Ovary (tissue), 9 donors: ENCODE results near the gene ARHGEF7. TPM values are rescaled to one million over a fixed set of nuclear protein-coding genes. Genes with fewer than 3 reads are reported as not detected.

ENCODE experiments used
- DNase-seq, 5 donors: peaks; one replicate each; pipeline ENCODE4 v3.0.0-alpha.2; 2019 to 2020
- H3K27ac ChIP-seq, 2 donors: fragments of 200-600 bp; one replicate each; pipeline versions ENCODE4 v1.5.1 to v1.8.0; 2019 to 2022
- H3K27me3 ChIP-seq: fragments of 200-600 bp; one replicate; pipeline ENCODE4 v1.8.0; 2022
- H3K36me3 ChIP-seq: fragments of 200-600 bp; sonication (generic); one replicate; pipeline ENCODE4 v1.5.1; 2019
- H3K4me1 ChIP-seq: one replicate; pipeline ENCODE4 v1.8.1; 2013; ENCODE audit warnings: mild to moderate bottlenecking, moderate library complexity; ENCODE audit not compliant: insufficient read depth
- H3K4me3 ChIP-seq: fragments of 200-600 bp; sonication (generic); one replicate; pipeline ENCODE4 v1.5.1; 2017
- H3K9me3 ChIP-seq, 2 donors: fragments of 200-600 bp in 1 of 2; sonication (generic) in 1 of 2; one replicate each; pipeline versions ENCODE4 v1.5.1 to v1.8.1; 2013 to 2019; ENCODE audit warnings: mild to moderate bottlenecking in 1 of 2, moderate library complexity in 1 of 2
- CTCF ChIP-seq, 3 donors: fragments of 450-650 bp in 2 of 3; fragments of 200-600 bp in 1 of 3; IDR thresholded peaks; one replicate each; pipeline versions ENCODE4 v1.5.1 to v1.8.0; 2016 to 2022; ENCODE audit warnings: antibody characterized with exemption in 3 of 3, mild to moderate bottlenecking in 1 of 3
- EP300 ChIP-seq: sonication (generic); formaldehyde crosslinking; IDR thresholded peaks from one replicate; pipeline ENCODE4 v1.6.1; 2017; ENCODE audit warnings: antibody characterized with exemption
- POLR2A ChIP-seq: fragments of 450-650 bp; IDR thresholded peaks from one replicate; pipeline ENCODE4 v1.6.1; 2017; ENCODE audit warnings: antibody characterized with exemption, mild to moderate bottlenecking, moderate library complexity
- WGBS, 3 donors: extraction: QIAGEN DNeasy Blood & Tissue Kit in 1 of 3; methylation state at CpG; one replicate each; pipeline versions ENCODE4 v1.1.5 to v1.1.7; 2013 to 2017; 5-methylcytosine and 5-hydroxymethylcytosine counted together
- intact Hi-C, 4 donors: fragments of 100-400 bp; cut with DNase I; formaldehyde crosslinking; loops; one replicate each; pipeline versions ENCODE4 v1.11.0 to v1.15.1; 2022 to 2023
- polyA plus RNA-seq, 2 donors: library from polyadenylated mRNA; stranded (reverse); fragments of 200-250 nt in 1 of 2; fragments of 350-450 nt in 1 of 2; fragmentation: Illumina TruSeq in 1 of 2; extraction: RNeasy Lipid Tissue Mini Kit (QIAGEN cat#74804) in 1 of 2; gene quantifications; one replicate each; pipeline ENCODE4 v1.2.3, GENCODE V29; 2013 to 2014
- total RNA-seq, 7 donors: library from RNA; depleted of rRNA in 2 of 7; stranded (reverse); fragments of >200 nt in 2 of 7; fragmentation: NEBNext Ultra II Directional in 3 of 7; extraction: Animal tissue kit (Norgen Biotek cat#: 25700) in 3 of 7; gene quantifications; one replicate each; pipeline versions ENCODE4 v1.1.0 to v1.2.4, GENCODE V29; 2016 to 2023
- donor health status: DM: no; HTN: no; CAD: no; lungs with moderate emphysema.
- donor health status: DM: no; HTN: no; CAD: no.
- donor health status: Bipolar disorder and iron deficiency.
- donor health status: DM: yes; HTN: yes; CAD: no.
- donor health status: DM: no; HTN: no; CAD: no.
- donor health status: DM: yes; HTN: yes; CAD: no.

ARHGEF7 gene
- total and polyA plus RNA-seq, 9 donors: 27.6 to 58.5 (median 52.2) TPM

DNA sequence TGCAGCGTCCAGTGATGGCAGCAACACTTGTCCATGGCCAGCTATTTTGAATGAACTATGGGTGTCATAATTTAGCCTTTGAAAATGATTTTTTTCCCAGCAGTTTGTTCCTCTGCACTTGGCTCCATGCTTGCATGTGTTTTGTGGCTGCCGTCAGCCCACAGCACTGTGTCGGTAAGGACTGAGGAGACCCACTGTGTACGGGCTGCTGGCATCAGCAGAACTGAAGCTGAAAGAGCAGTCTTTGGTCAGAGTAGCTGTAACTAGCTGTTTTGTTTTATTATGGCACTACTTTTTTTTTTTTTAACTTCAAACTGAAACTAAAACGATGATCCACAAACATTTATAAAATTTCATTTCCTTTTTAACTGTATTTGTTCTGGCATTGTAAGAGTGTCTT lies 155.0 kb downstream of the ARHGEF7 start:
- Histone ChIP-seq H3K36me3 (no peaks in the 10 kb centered on the region), H3K27me3 (no peaks in the 10 kb centered on the region), H3K27ac (no peak overlapping the region), H3K9me3 (no peaks in the 10 kb centered on the region), H3K4me1 (peaks cover 2% of the 10 kb centered on the region), H3K4me3 (no peak overlapping the region)
- intact Hi-C loops: no loop called here
- DNase-seq: no peak
- WGBS, 3 donors: 13 to 23% (median 14%) methylated on average over 5 of the region's 5 CpGs
- no peak for TF ChIP-seq EP300
- no peak for TF ChIP-seq CTCF (IDR thresholded peaks at IDR 0.05)
- no peak for TF ChIP-seq POLR2A

- DNase-seq: no peak
- H3K27ac ChIP-seq: no peak overlapping the region
- TF ChIP-seq CTCF (IDR thresholded peaks at IDR 0.05): no peak
- no peak for TF ChIP-seq POLR2A
- TF ChIP-seq EP300: no peak
- intact Hi-C loops: no loop called here
- no peaks in the 10 kb centered on the region for H3K27me3 ChIP-seq
- no peaks in the 10 kb centered on the region for H3K9me3 ChIP-seq
- no peak overlapping the region for H3K4me3 ChIP-seq
- H3K36me3 ChIP-seq: no peaks in the 10 kb centered on the region
- 86 to 88% (median 86%) methylated on average over 20 of the region's 20 CpGs for WGBS, 3 donors
- peaks cover 2% of the 10 kb centered on the region for H3K4me1 ChIP-seq
Observed at GRCh38 chr13:111270765-111271698, 155.9 kb downstream of the ARHGEF7 start.

- no peak overlapping the region for H3K4me3 ChIP-seq
- peaks cover 2% of the 10 kb centered on the region for H3K4me1 ChIP-seq
- H3K9me3 ChIP-seq: no peaks in the 10 kb centered on the region
- TF ChIP-seq POLR2A: no peak
- TF ChIP-seq CTCF (IDR thresholded peaks at IDR 0.05): no peak
- no peak for TF ChIP-seq EP300
- H3K27ac ChIP-seq: no peak overlapping the region
- intact Hi-C loops: no loop called here
- no peaks in the 10 kb centered on the region for H3K36me3 ChIP-seq
- no peak for DNase-seq
- WGBS, 3 donors: 33 to 44% (median 38%) methylated on average over 7 of the region's 7 CpGs
- no peaks in the 10 kb centered on the region for H3K27me3 ChIP-seq
Observed at GRCh38 chr13:111272117-111272516, 157.0 kb downstream of the ARHGEF7 start.

- no peaks in the 10 kb centered on the region for H3K9me3 ChIP-seq
- no peak overlapping the region for H3K27ac ChIP-seq
- intact Hi-C loops: no loop called here
- no peak overlapping the region for H3K4me3 ChIP-seq
- peaks cover 2% of the 10 kb centered on the region for H3K4me1 ChIP-seq
- no peak for TF ChIP-seq CTCF (IDR thresholded peaks at IDR 0.05)
- TF ChIP-seq EP300: no peak
- TF ChIP-seq POLR2A: no peak
- 87 to 94% (median 89%) methylated on average over 10 of the region's 10 CpGs for WGBS, 3 donors
- H3K27me3 ChIP-seq: no peaks in the 10 kb centered on the region
- no peaks in the 10 kb centered on the region for H3K36me3 ChIP-seq
- DNase-seq: no peak
Observed at GRCh38 chr13:111275382-111275781, 160.3 kb downstream of the ARHGEF7 start.
